ENCODE measurements around the gene MOB3B. TPM values are rescaled to one million over a fixed set of nuclear protein-coding genes. Genes with fewer than 3 reads are reported as not detected.
A peak's percentile ranks its signal among the peaks of the same experiment; 100 is the strongest.

Gene MOB3B
- total RNA-seq, 1 donor from 2014 or later: 10.0 TPM

- ChIA-PET CTCF (no interaction called here), POLR2A (no interaction called here)
- Mint-ChIP-seq H3K27me3 (no peaks in the 10 kb centered on the region), H3K9me3 (no peaks in the 10 kb centered on the region), H3K27ac (no peak overlapping the region), H3K36me3 (ENCODE audit: low read depth) (no peaks in the 10 kb centered on the region), H3K4me3 (no peak overlapping the region), H3K4me1 (peaks cover 67% of the 10 kb centered on the region)
- intact Hi-C loops (cut with micrococcal nuclease): no loop called here
- ATAC-seq (ENCODE audit: low read depth) (no peak), DNase-seq (no peak)
- no peak for TF ChIP-seq CTCF (IDR thresholded peaks at IDR 0.05)
Observed at GRCh38 chr9:27371382-27371781, 158.2 kb downstream of the MOB3B start.

- DNase-seq (no peak), ATAC-seq (ENCODE audit: low read depth) (peak; percentile 43)
- Mint-ChIP-seq H3K36me3 (ENCODE audit: low read depth) (no peaks in the 10 kb centered on the region), H3K27ac (peak overlapping the region; percentile 51), H3K4me1 (peaks cover 75% of the 10 kb centered on the region), H3K4me3 (peak overlapping the region; percentile 61), H3K27me3 (no peaks in the 10 kb centered on the region), H3K9me3 (no peaks in the 10 kb centered on the region)
- ChIA-PET CTCF (interaction anchor here (1.0 to 1.3 kb wide), 2 partner anchors 114 to 160 kb away, joined by 3 read pairs; partner anchors contain the start of gene MOB3B), POLR2A (interaction anchor here (1.0 to 4.9 kb wide), 5 partner anchors 8 to 160 kb away, joined by 3 to 37 read pairs (median 3); partner anchors contain the start of gene MOB3B)
- no peak for TF ChIP-seq CTCF (IDR thresholded peaks at IDR 0.05)
- intact Hi-C loops (cut with micrococcal nuclease): loop anchor here (1.0 to 5.0 kb wide), 2 partner anchors 9 to 73 kb away; no protein-coding TSS in a partner anchor
Observed at GRCh38 chr9:27369591-27369990, 160.0 kb downstream of the MOB3B start.

- no peaks in the 10 kb centered on the region for H3K9me3 Mint-ChIP-seq
- POLR2A ChIA-PET: interaction anchor here (1.0 to 4.9 kb wide), 4 partner anchors 9 to 161 kb away, joined by 3 to 37 read pairs (median 4); partner anchors contain the start of gene MOB3B
- peak overlapping the region; percentile 12 for H3K27ac Mint-ChIP-seq
- DNase-seq: no peak
- intact Hi-C loops (cut with micrococcal nuclease): loop anchor here (5.0 kb wide), 1 partner anchor 74 kb away; no protein-coding TSS in a partner anchor
- H3K36me3 Mint-ChIP-seq (ENCODE audit: low read depth): no peaks in the 10 kb centered on the region
- H3K27me3 Mint-ChIP-seq: no peaks in the 10 kb centered on the region
- H3K4me3 Mint-ChIP-seq: no peak overlapping the region
- no peak for TF ChIP-seq CTCF (IDR thresholded peaks at IDR 0.05)
- CTCF ChIA-PET: interaction anchor here (1.0 to 1.3 kb wide), 2 partner anchors 115 to 161 kb away, joined by 3 read pairs; partner anchors contain the start of gene MOB3B
- peaks cover 73% of the 10 kb centered on the region for H3K4me1 Mint-ChIP-seq
- no peak for ATAC-seq (ENCODE audit: low read depth)
Observed at GRCh38 chr9:27368316-27368985, 161.2 kb downstream of the MOB3B start.

GRCh38 chr9:27367921-27368315, 161.7 kb downstream of the MOB3B start:
- no peaks in the 10 kb centered on the region for H3K27me3 Mint-ChIP-seq
- no peak for TF ChIP-seq CTCF (IDR thresholded peaks at IDR 0.05)
- H3K4me1 Mint-ChIP-seq: peaks cover 73% of the 10 kb centered on the region
- ChIA-PET POLR2A (interaction anchor here (1.2 to 4.9 kb wide), 3 partner anchors 10 to 161 kb away, joined by 4 to 37 read pairs (median 26); partner anchors contain the start of gene MOB3B), CTCF (interaction anchor here (1.2 to 3.1 kb wide), 3 partner anchors 19 to 162 kb away, joined by 3 to 14 read pairs (median 9); partner anchors contain the start of gene MOB3B)
- peak overlapping the region; percentile 1 for H3K4me3 Mint-ChIP-seq
- no peaks in the 10 kb centered on the region for H3K36me3 Mint-ChIP-seq (ENCODE audit: low read depth)
- ATAC-seq (ENCODE audit: low read depth): no peak
- H3K27ac Mint-ChIP-seq: peak overlapping the region; percentile 15
- H3K9me3 Mint-ChIP-seq: no peaks in the 10 kb centered on the region
- intact Hi-C loops (cut with micrococcal nuclease): loop anchor here (1.0 to 5.0 kb wide), 6 partner anchors 15 to 161 kb away; partner anchors contain the start of gene MOB3B
- no peak for DNase-seq

All from activated B cell treated with CpG ODN at 0.5 μM for 24 hours (primary cell).